Trophoblast cell (in vitro differentiated cells and primary cell): Measurements from ENCODE around the gene GTF3C6.
"Not testable (repeated sequence)": the region's sequence is repeated elsewhere in the genome, so short reads cannot be mapped to it uniquely, and the experiment has no call there.

Experiments used
- DNase-seq, 2 donors: peaks; one replicate each; pipeline ENCODE4 v3.0.0-alpha.2; 2016
- H2AFZ ChIP-seq: 2 replicates; pipeline ENCODE4 v1.6.1; 2013; ENCODE audit warnings: low read length, moderate library complexity, mild to moderate bottlenecking; ENCODE audit not compliant: insufficient read depth, poor library complexity
- H2AK5ac ChIP-seq: 2 replicates; pipeline ENCODE4 v1.6.1; 2013; ENCODE audit warnings: mild to moderate bottlenecking, low read length
- H2BK120ac ChIP-seq: 2 replicates; pipeline ENCODE4 v1.6.1; 2013; ENCODE audit warnings: low read length, mild to moderate bottlenecking, moderate library complexity; ENCODE audit not compliant: insufficient read depth, poor library complexity
- H2BK12ac ChIP-seq: 2 replicates; pipeline ENCODE4 v1.6.1; 2013; ENCODE audit warnings: mild to moderate bottlenecking, low read length, moderate library complexity
- H2BK5ac ChIP-seq: 2 replicates; pipeline ENCODE4 v1.6.1; 2013; ENCODE audit warnings: low read length, low read depth, moderate library complexity, mild to moderate bottlenecking; ENCODE audit not compliant: poor library complexity
- H3K14ac ChIP-seq: 2 replicates; pipeline ENCODE4 v1.6.1; 2013; ENCODE audit warnings: mild to moderate bottlenecking, low read length
- H3K18ac ChIP-seq: 2 replicates; pipeline ENCODE4 v1.6.1; 2013; ENCODE audit warnings: mild to moderate bottlenecking, low read length
- H3K23ac ChIP-seq: 2 replicates; pipeline ENCODE4 v1.6.1; 2013; ENCODE audit warnings: low read length
- H3K27ac ChIP-seq: 2 replicates; pipeline ENCODE4 v1.5.1; 2013; ENCODE audit warnings: low read depth, mild to moderate bottlenecking, inconsistent platforms, low read length, moderate library complexity
- H3K27me3 ChIP-seq: 2 replicates; pipeline ENCODE4 v1.6.1; 2013; ENCODE audit warnings: inconsistent platforms, mild to moderate bottlenecking, low read length, moderate library complexity; ENCODE audit not compliant: insufficient read depth
- H3K36me3 ChIP-seq, 2 experiments: 1 replicate in 1 of 2; 2 replicates in 1 of 2; pipeline ENCODE4 v1.6.1; 2013; ENCODE audit warnings: low read length in 2 of 2, mild to moderate bottlenecking in 2 of 2, moderate library complexity in 1 of 2; ENCODE audit not compliant: insufficient read depth in 2 of 2, control insufficient read depth in 1 of 2
- H3K4ac ChIP-seq: 2 replicates; pipeline ENCODE4 v1.6.1; 2013; ENCODE audit warnings: low read depth, mild to moderate bottlenecking, low read length, moderate library complexity
- H3K4me1 ChIP-seq, 2 experiments: 1 replicate in 1 of 2; 2 replicates in 1 of 2; pipeline ENCODE4 v1.6.1; 2013; ENCODE audit warnings: low read length in 2 of 2, mild to moderate bottlenecking in 2 of 2, moderate library complexity in 1 of 2; ENCODE audit not compliant: insufficient read depth in 2 of 2, control insufficient read depth in 1 of 2
- H3K4me2 ChIP-seq: 2 replicates; pipeline ENCODE4 v1.6.1; 2013; ENCODE audit warnings: inconsistent platforms, mild to moderate bottlenecking, low read length, moderate library complexity
- H3K4me3 ChIP-seq: 2 replicates; pipeline ENCODE4 v1.5.1; 2013; ENCODE audit warnings: mild to moderate bottlenecking, low read depth, low read length, inconsistent platforms
- H3K79me1 ChIP-seq: one replicate; pipeline ENCODE4 v1.6.1; 2013; ENCODE audit warnings: low read length
- H3K79me2 ChIP-seq: 2 replicates; pipeline ENCODE4 v1.6.1; 2013; ENCODE audit warnings: low read length, mild to moderate bottlenecking; ENCODE audit not compliant: control insufficient read depth, insufficient read depth, poor library complexity
- H3K9ac ChIP-seq: 2 replicates; pipeline ENCODE4 v1.6.1; 2013; ENCODE audit warnings: mild to moderate bottlenecking, low read length
- H3K9me3 ChIP-seq: 2 replicates; pipeline ENCODE4 v1.6.1; 2013; ENCODE audit warnings: low read depth, mild to moderate bottlenecking, control low read depth, inconsistent platforms, low read length; ENCODE audit not compliant: insufficient read depth
- H4K12ac ChIP-seq: 2 replicates; pipeline ENCODE4 v1.6.1; 2013; ENCODE audit warnings: low read depth, mild to moderate bottlenecking, low read length, moderate library complexity
- H4K8ac ChIP-seq: 2 replicates; pipeline ENCODE4 v1.6.1; 2013; ENCODE audit warnings: low read depth, mild to moderate bottlenecking, low read length, moderate library complexity
- H4K91ac ChIP-seq: one replicate; pipeline ENCODE4 v1.6.1; 2013; ENCODE audit warnings: low read depth, mild to moderate bottlenecking, low read length, moderate library complexity
- WGBS: extraction: QIAGEN DNeasy Blood & Tissue Kit; methylation state at CpG from one replicate; pipeline ENCODE4 v1.1.7; 2013; ENCODE audit warnings: missing lambda C conversion rate; ENCODE audit not compliant: insufficient read length, insufficient coverage; ENCODE audit errors: extremely low coverage; 5-methylcytosine and 5-hydroxymethylcytosine counted together

Gene GTF3C6

DNA sequence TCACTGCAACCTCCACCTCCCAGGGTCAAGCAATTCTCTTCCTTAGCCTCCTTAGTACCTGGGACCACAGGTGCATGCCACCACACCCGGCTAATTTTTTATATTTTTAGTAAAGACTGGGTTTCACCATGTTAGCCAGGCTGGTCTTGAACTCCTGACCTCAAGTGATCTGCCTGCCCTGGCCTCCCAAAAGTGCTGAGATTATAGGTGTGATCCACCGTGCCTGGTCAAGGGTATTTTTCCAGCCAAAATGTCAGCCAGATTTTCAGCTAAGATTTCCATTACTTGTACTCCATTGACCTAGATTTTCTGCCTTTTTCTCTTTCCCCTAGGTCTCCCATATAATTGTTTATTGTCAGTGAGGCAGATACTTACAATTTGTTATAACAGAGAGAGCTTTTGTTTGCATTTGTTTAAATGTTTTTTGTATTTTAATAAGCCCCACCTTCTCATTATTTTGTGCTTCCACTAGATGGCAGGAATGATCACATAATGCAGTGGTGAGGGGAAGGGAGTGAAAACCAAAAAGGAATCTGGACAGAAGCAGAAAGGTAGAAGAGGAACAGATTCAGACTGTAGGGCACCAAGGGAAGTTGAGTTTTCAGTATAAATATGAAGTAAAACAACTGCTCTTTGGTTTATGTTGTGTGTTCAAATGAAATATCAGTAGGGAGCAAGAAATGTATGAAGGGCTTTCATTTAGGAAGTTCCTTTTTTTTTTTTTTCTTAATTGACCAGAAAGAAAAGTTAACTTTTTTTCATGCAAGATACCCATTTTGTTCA is 53.0 kb downstream of the GTF3C6 start:
- Histone ChIP-seq H3K27ac (no peak overlapping the region), H3K4ac (no peak overlapping the region), H3K9me3 (no peaks in the 10 kb centered on the region), H3K23ac (no peak overlapping the region), H4K91ac (no peak overlapping the region), H2BK12ac (no peak overlapping the region), H3K79me1 (no peaks in the 10 kb centered on the region), H3K4me3 (no peak overlapping the region), H4K8ac (no peak overlapping the region), H3K27me3 (no peaks in the 10 kb centered on the region), H3K18ac (no peak overlapping the region), H2AFZ (no peak overlapping the region), H3K4me1 (no peaks in the 10 kb centered on the region), H2BK5ac (no peak overlapping the region), H3K9ac (no peak overlapping the region), H2BK120ac (no peak overlapping the region), H3K36me3 (peaks cover 16 to 28% of the 10 kb centered on the region in 2 experiments), H2AK5ac (no peak overlapping the region), H3K79me2 (no peaks in the 10 kb centered on the region), H3K14ac (no peak overlapping the region), H3K4me2 (no peak overlapping the region), H4K12ac (no peak overlapping the region)
- peak in 1 of 2 donors; percentile 59 for DNase-seq
- no CpG with 5 or more reads among the region's 2 CpGs for WGBS

DNA sequence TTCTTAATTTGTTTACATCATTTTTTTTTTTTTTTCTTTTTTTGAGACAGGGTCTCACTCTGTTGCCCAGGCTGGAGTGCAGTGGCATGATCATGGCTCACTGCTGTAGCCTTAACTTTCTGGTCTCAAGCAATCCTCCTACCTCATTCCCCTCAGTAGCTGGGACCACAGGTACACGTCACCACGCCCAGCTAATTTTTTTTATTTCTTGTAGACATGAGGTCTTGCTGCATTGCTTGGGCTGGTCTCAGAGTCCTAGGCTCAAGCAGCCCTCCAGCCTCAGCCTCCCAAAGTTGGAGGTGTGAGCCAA is 53.6 kb downstream of the GTF3C6 start:
- no peak overlapping the region for H2BK120ac ChIP-seq
- H3K23ac ChIP-seq: no peak overlapping the region
- DNase-seq: no peak
- no peak overlapping the region for H3K14ac ChIP-seq
- H3K4ac ChIP-seq: no peak overlapping the region
- H2AK5ac ChIP-seq: no peak overlapping the region
- H3K79me1 ChIP-seq: no peaks in the 10 kb centered on the region
- H3K9me3 ChIP-seq: no peaks in the 10 kb centered on the region
- H2BK5ac ChIP-seq: no peak overlapping the region
- H3K4me2 ChIP-seq: no peak overlapping the region
- H4K12ac ChIP-seq: no peak overlapping the region
- H2AFZ ChIP-seq: no peak overlapping the region
- no peak overlapping the region for H3K4me3 ChIP-seq
- no peak overlapping the region for H3K27ac ChIP-seq
- H3K9ac ChIP-seq: no peak overlapping the region
- no peak overlapping the region for H4K91ac ChIP-seq
- no peak overlapping the region for H2BK12ac ChIP-seq
- no peak overlapping the region for H4K8ac ChIP-seq
- H3K36me3 ChIP-seq: peaks cover 11 to 27% of the 10 kb centered on the region in 2 experiments
- H3K4me1 ChIP-seq: no peaks in the 10 kb centered on the region
- H3K18ac ChIP-seq: peak overlapping the region; percentile 18
- H3K79me2 ChIP-seq: no peaks in the 10 kb centered on the region
- H3K27me3 ChIP-seq: no peaks in the 10 kb centered on the region
- no CpG with 5 or more reads among the region's 2 CpGs for WGBS

DNA sequence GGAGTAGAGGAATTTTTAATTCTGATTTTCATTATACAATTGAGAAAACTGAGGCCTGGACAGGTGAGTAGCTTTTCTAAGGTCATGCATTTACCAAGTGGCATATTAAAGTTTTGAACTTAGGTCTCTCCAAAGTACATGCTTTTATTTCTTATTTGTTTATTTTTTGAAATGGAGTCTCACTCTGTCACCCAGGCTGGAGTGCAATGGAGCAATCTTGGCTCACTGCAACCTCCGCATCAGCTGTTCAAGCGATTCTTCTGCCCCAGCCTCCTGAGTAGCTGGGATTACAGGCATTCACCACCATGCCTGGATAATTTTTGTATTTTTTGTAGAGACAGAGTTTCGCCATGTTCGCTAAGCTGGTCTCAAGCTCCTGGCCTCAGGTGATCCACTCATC is 54.0 kb downstream of the GTF3C6 start:
- not testable (repeated sequence) for H3K9me3 ChIP-seq, H3K9ac ChIP-seq, H3K79me2 ChIP-seq, H2BK120ac ChIP-seq, H3K4ac ChIP-seq, H4K8ac ChIP-seq, H2AFZ ChIP-seq, H3K23ac ChIP-seq, H2BK5ac ChIP-seq, H3K27ac ChIP-seq, H3K4me3 ChIP-seq, H3K79me1 ChIP-seq, H2AK5ac ChIP-seq, H3K14ac ChIP-seq, H3K18ac ChIP-seq, H4K91ac ChIP-seq, DNase-seq, H3K4me1 ChIP-seq, H3K27me3 ChIP-seq, H4K12ac ChIP-seq, H3K4me2 ChIP-seq, H2BK12ac ChIP-seq
- no CpG with 5 or more reads among the region's 4 CpGs for WGBS
- peaks cover 11 to 27% of the 10 kb centered on the region in 2 experiments for H3K36me3 ChIP-seq

DNA sequence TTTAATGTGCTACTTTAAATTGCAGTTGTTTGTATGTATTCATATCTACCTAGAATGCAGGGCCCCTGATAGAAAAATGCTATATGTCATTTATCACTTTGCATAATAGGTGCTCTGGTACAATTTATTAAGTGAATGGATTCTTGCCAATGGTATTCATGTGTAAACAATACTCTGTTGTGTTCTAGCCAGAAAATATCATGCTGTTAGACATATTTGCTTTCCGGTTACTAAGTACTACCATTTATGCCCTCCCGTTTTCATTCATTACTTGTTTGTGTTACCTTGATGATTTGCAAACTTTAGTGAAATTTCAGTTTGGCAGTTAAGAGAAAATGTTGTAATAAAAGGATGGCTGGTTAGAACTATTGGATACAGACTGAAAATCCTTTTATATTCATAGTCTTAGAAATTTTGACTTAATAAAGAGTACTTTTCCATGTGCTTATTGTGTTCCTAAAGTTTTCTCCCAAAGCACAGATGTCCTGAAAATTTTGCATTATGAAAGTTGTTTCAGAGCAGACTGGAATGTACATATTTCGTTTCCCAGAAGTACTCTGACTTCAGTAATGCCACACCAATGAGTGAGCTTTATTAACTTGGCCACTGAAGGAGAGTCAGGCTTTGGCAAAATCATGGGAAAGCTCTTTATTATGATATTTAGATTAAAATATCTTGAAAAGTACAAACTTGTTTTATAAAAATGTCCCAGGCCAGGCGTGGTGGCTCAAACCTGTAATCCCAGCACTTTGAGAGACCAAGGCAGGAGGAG is 54.8 kb downstream of the GTF3C6 start:
- no peak overlapping the region for H4K8ac ChIP-seq
- no peak overlapping the region for H4K12ac ChIP-seq
- H3K4me1 ChIP-seq: no peaks in the 10 kb centered on the region
- peaks cover 11 to 29% of the 10 kb centered on the region in 2 experiments for H3K36me3 ChIP-seq
- H2BK12ac ChIP-seq: no peak overlapping the region
- H3K4ac ChIP-seq: no peak overlapping the region
- H2BK5ac ChIP-seq: no peak overlapping the region
- H2AFZ ChIP-seq: no peak overlapping the region
- no peak overlapping the region for H3K4me2 ChIP-seq
- H2BK120ac ChIP-seq: no peak overlapping the region
- H4K91ac ChIP-seq: no peak overlapping the region
- H3K27me3 ChIP-seq: no peaks in the 10 kb centered on the region
- WGBS: no CpG with 5 or more reads among the region's 4 CpGs
- H3K9ac ChIP-seq: no peak overlapping the region
- H3K23ac ChIP-seq: no peak overlapping the region
- H3K4me3 ChIP-seq: no peak overlapping the region
- no peaks in the 10 kb centered on the region for H3K9me3 ChIP-seq
- H3K79me1 ChIP-seq: no peaks in the 10 kb centered on the region
- no peak overlapping the region for H3K18ac ChIP-seq
- no peaks in the 10 kb centered on the region for H3K79me2 ChIP-seq
- no peak overlapping the region for H3K14ac ChIP-seq
- H3K27ac ChIP-seq: no peak overlapping the region
- DNase-seq: no peak
- H2AK5ac ChIP-seq: no peak overlapping the region
